OCI-LY3 (cell line): ENCODE measurements around the gene ATG2A.

Source experiments
- H2AFZ ChIP-seq: fragments of 200-600, 300-600 bp; shearing (Covaris generic); 2 replicates; pipeline ENCODE4 v1.6.0; 2014; ENCODE audit warnings: antibody characterized with exemption, low read depth, low read length
- H3K27ac ChIP-seq: fragments of 200-600, 300-600 bp; sonication (generic); 2 replicates; pipeline ENCODE4 v1.5.1; 2014; ENCODE audit warnings: mild to moderate bottlenecking, low read length, moderate library complexity, mixed read lengths
- H3K27me3 ChIP-seq: fragments of 200-600, 300-600 bp; sonication (generic); 2 replicates; pipeline ENCODE4 v1.6.1; 2014; ENCODE audit warnings: low read depth, low read length, mixed read lengths
- H3K36me3 ChIP-seq: fragments of 200-600, 300-600 bp; sonication (generic); replicated peaks from 2 replicates; pipeline ENCODE3; 2014; ENCODE audit warnings: low read depth, low read length, mixed read lengths
- H3K4me1 ChIP-seq: fragments of 300-600, 200-600 bp; sonication (generic); 2 replicates; pipeline ENCODE4 v1.6.1; 2014; ENCODE audit warnings: low read length, mixed read lengths
- H3K4me2 ChIP-seq: fragments of 200-600, 300-600 bp; sonication (generic); 2 replicates; pipeline ENCODE4 v1.6.1; 2014; ENCODE audit warnings: low read length, mixed read lengths
- H3K4me3 ChIP-seq: fragments of 300-600, 200-600 bp; sonication (generic); 2 replicates; pipeline ENCODE4 v1.5.1; 2014; ENCODE audit warnings: antibody characterized with exemption, mild to moderate bottlenecking, low read length, moderate library complexity
- H3K79me2 ChIP-seq: fragments of 300-600, 200-600 bp; shearing (Covaris generic); 2 replicates; pipeline ENCODE4 v1.6.1; 2014; ENCODE audit warnings: mild to moderate bottlenecking, low read length, mixed read lengths
- H3K9ac ChIP-seq: fragments of 300-600, 200-600 bp; shearing (Covaris generic); 2 replicates; pipeline ENCODE4 v1.6.0; 2014; ENCODE audit warnings: mild to moderate bottlenecking, low read length, moderate library complexity
- H3K9me3 ChIP-seq: fragments of 200-600, 300-600 bp; shearing (Covaris generic); 2 replicates; pipeline ENCODE4 v1.6.1; 2014; ENCODE audit warnings: low read length, mixed read lengths; ENCODE audit not compliant: insufficient read depth
- H4K20me1 ChIP-seq: fragments of 200-600, 300-600 bp; sonication (generic); 2 replicates; pipeline ENCODE4 v1.6.1; 2016; ENCODE audit warnings: low read length, mixed read lengths; ENCODE audit not compliant: insufficient read depth
- EZH2phosphoT487 ChIP-seq: fragments of 200-600 bp; shearing (Covaris generic); IDR thresholded peaks from 2 replicates; pipeline ENCODE4 v1.6.1; 2018; ENCODE audit warnings: antibody characterized with exemption, mixed run types, low read depth
- TF ChIP-seq, protein P1 (sequence below): fragments of 200-600, 300-600 bp; sonication (generic); IDR thresholded peaks from 2 replicates; pipeline ENCODE4 v1.5.1; 2014; ENCODE audit warnings: antibody characterized with exemption, low read length, low read depth

ATG2A gene

DNA sequence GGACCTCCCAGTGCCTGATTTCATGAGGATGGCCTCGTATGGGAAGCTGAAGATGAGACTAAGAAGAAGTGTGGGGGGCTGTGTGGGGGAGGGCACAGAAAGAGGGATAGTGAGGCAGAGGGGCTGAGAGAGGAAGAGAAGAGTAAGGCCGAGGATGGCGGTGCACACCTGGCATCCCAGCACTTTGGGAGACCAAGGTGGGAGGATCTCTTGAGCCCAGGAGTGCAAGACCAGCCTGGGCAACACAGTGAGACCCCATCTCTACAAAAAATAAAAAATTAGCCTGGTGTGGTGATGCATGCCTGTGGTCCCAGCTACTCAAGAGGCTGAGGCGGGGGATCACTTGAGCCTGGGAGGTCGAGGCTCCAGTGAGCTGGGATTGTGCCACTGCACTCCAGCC lies 25.1 kb downstream of the ATG2A start:
- no peak overlapping the region for H3K4me2 ChIP-seq
- no peak for TF ChIP-seq EZH2phosphoT487
- TF ChIP-seq, protein P1, sequence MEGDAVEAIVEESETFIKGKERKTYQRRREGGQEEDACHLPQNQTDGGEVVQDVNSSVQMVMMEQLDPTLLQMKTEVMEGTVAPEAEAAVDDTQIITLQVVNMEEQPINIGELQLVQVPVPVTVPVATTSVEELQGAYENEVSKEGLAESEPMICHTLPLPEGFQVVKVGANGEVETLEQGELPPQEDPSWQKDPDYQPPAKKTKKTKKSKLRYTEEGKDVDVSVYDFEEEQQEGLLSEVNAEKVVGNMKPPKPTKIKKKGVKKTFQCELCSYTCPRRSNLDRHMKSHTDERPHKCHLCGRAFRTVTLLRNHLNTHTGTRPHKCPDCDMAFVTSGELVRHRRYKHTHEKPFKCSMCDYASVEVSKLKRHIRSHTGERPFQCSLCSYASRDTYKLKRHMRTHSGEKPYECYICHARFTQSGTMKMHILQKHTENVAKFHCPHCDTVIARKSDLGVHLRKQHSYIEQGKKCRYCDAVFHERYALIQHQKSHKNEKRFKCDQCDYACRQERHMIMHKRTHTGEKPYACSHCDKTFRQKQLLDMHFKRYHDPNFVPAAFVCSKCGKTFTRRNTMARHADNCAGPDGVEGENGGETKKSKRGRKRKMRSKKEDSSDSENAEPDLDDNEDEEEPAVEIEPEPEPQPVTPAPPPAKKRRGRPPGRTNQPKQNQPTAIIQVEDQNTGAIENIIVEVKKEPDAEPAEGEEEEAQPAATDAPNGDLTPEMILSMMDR, result no peak
- H3K9ac ChIP-seq, result no peak overlapping the region
- H3K9me3 ChIP-seq, result no peaks in the 10 kb centered on the region
- H3K4me1 ChIP-seq, result peaks cover 57% of the 10 kb centered on the region
- H3K27me3 ChIP-seq, result no peaks in the 10 kb centered on the region
- no peak overlapping the region for H3K27ac ChIP-seq
- no peak overlapping the region for H2AFZ ChIP-seq
- H3K79me2 ChIP-seq, result no peaks in the 10 kb centered on the region
- no peak overlapping the region for H3K4me3 ChIP-seq
- H4K20me1 ChIP-seq, result no peaks in the 10 kb centered on the region
- H3K36me3 ChIP-seq, result peaks cover 4% of the 10 kb centered on the region

DNA sequence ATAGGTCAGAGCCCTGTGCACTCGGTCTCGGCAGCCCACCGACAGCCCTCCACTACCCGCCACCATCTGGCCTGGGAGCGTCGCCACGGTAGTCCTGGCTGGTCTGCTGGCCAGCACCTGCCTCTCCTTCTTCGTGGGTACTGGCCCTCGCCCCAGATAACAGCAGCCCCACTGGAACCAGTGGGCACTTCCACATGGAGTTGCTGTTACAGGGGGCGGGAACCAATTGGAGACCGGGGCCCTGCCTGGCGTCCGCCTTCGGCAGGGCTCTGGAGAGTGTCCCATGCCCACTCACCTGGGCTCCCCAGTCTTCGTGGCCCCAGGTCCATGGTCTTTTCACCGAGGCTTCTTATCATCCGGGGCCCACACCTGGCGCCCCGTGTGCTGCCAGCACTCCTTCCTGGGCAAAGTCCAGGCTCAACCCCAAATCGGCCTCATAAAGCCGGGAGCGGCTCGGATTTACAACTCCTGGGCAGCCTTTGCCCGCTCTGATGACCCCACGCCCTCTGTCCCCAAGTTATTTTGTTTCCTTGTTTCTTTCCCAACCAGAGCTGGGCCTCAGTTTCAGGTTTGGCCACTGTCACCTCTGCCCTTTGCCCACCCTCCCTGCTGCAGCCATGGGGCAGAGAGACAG lies 25.7 kb downstream of the ATG2A start:
- Histone ChIP-seq H3K4me1 (peaks cover 58% of the 10 kb centered on the region), H3K4me2 (no peak overlapping the region), H3K79me2 (no peaks in the 10 kb centered on the region), H3K4me3 (no peak overlapping the region), H4K20me1 (no peaks in the 10 kb centered on the region), H2AFZ (no peak overlapping the region), H3K36me3 (peaks cover 4% of the 10 kb centered on the region), H3K27ac (no peak overlapping the region), H3K9ac (no peak overlapping the region), H3K27me3 (no peaks in the 10 kb centered on the region), H3K9me3 (no peaks in the 10 kb centered on the region)
- TF ChIP-seq, protein P1, result no peak
- no peak for TF ChIP-seq EZH2phosphoT487

DNA sequence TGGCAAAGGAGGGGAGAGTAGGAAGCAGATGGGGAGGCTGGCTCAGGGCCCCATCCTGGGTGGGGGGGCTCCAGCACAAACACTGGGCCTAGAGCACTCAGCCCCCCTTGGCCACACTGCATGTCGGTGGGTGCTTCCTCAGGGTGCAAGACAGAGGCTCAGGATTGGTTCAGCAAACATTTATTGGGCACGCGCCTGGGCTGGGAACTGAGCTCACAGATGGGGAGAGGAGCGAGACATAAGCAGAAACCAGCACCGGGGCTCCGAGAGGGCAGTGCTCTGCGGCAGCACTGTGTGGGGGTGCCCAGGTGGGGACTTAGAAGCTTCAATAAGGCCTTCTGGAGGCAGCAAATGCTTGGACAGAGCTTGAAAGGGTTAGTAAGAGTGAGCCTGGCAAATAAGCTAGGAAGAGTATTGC lies 26.5 kb downstream of the ATG2A start:
- no peaks in the 10 kb centered on the region for H3K27me3 ChIP-seq
- no peak overlapping the region for H3K4me3 ChIP-seq
- H3K27ac ChIP-seq, result no peak overlapping the region
- no peaks in the 10 kb centered on the region for H3K36me3 ChIP-seq
- no peaks in the 10 kb centered on the region for H3K79me2 ChIP-seq
- no peaks in the 10 kb centered on the region for H3K9me3 ChIP-seq
- H3K4me2 ChIP-seq, result no peak overlapping the region
- peaks cover 60% of the 10 kb centered on the region for H3K4me1 ChIP-seq
- no peaks in the 10 kb centered on the region for H4K20me1 ChIP-seq
- H2AFZ ChIP-seq, result no peak overlapping the region
- TF ChIP-seq, protein P1, result no peak
- no peak for TF ChIP-seq EZH2phosphoT487
- H3K9ac ChIP-seq, result no peak overlapping the region

DNA sequence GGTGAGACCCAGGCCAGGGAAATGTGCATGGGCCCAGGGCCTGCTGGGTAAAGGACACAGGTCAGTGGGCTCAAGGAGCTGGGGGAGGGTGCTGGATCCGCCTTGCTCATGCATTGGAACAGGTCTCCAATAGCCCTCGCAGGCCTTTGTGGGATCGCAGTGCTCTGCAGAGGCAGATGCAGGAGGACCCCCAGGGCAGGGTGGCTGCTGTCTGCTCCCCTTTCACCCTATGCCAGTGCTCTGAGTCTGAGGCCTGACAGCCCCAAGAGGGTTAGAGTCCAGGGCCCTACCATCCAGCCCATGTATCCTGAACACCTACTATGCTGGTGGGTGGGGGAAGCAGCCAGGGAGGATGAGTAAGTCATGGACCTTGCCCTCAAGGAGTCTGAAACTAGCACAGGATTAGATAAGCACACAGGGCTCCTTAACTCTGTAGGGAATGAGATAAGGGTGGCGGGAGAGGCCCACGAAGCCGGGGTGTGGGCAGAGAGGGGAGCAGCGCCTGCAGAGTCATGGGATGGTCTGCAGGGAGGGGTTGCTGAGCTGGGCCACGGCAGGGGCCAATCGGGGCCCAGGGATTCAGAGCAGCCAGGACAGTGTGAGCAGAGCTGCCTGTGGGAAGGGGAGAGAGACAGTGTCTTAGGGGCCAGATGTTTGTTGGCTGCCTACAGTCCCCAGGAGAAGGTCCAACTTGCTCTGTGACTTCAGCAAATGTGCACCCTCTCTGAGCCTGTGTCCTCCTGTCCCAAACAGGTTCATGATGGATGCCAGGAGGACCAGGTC lies 28.1 kb downstream of the ATG2A start:
- H3K9me3 ChIP-seq, result no peaks in the 10 kb centered on the region
- H3K27ac ChIP-seq, result no peak overlapping the region
- no peak overlapping the region for H2AFZ ChIP-seq
- H3K27me3 ChIP-seq, result no peaks in the 10 kb centered on the region
- H3K79me2 ChIP-seq, result no peaks in the 10 kb centered on the region
- no peaks in the 10 kb centered on the region for H3K36me3 ChIP-seq
- no peak for TF ChIP-seq EZH2phosphoT487
- TF ChIP-seq, protein P1, result no peak
- H3K4me2 ChIP-seq, result peak overlapping the region; percentile 97
- H3K4me1 ChIP-seq, result peaks cover 47% of the 10 kb centered on the region
- no peak overlapping the region; the same call in 1 of the 2 replicates for H3K4me3 ChIP-seq
- no peaks in the 10 kb centered on the region for H4K20me1 ChIP-seq
- no peak overlapping the region for H3K9ac ChIP-seq
